Heart right ventricle (tissue), 16 donors: ENCODE data around the gene C11orf86. TPM values are rescaled to one million over a fixed set of nuclear protein-coding genes. Genes with fewer than 3 reads are reported as not detected.

ENCODE experiments used
- ATAC-seq, 8 donors: fragments of 200-7000 bp; cut with Tn5 transposase; one replicate each; pipeline ENCODE4 v1.9.1; 2020; ENCODE audit warnings: mild to moderate bottlenecking in 8 of 8, moderate library complexity in 8 of 8, moderate number of reproducible peaks in 1 of 8
- DNase-seq, 2 donors: peaks; one replicate each; pipeline ENCODE4 v3.0.0-alpha.2; 2020
- H3K27ac ChIP-seq, 10 donors: fragments of 200-600 bp; sonication (generic) in 2 of 10; one replicate each; pipeline versions ENCODE4 v1.5.0 to v1.8.0; 2020 to 2022; ENCODE audit warnings: mild to moderate bottlenecking in 3 of 10
- H3K27me3 ChIP-seq, 7 donors: fragments of 200-600 bp; one replicate each; pipeline ENCODE4 v1.8.0; 2021 to 2022; ENCODE audit warnings: mild to moderate bottlenecking in 2 of 7
- H3K36me3 ChIP-seq, 9 donors: fragments of 200-600 bp; sonication (generic) in 1 of 9; one replicate each; pipeline versions ENCODE4 v1.5.0 to v1.8.0; 2020 to 2022; ENCODE audit warnings: mild to moderate bottlenecking in 2 of 9
- H3K4me1 ChIP-seq, 9 donors: fragments of 200-600 bp; sonication (generic) in 1 of 9; one replicate each; pipeline versions ENCODE4 v1.5.0 to v1.8.0; 2020 to 2022; ENCODE audit warnings: mild to moderate bottlenecking in 4 of 9
- H3K4me3 ChIP-seq, 10 donors: fragments of 200-600 bp; sonication (generic) in 2 of 10; one replicate each; pipeline versions ENCODE4 v1.5.0 to v1.8.0; 2020 to 2022; ENCODE audit warnings: mild to moderate bottlenecking in 7 of 10, moderate library complexity in 2 of 10
- H3K9me3 ChIP-seq, 11 donors: fragments of 200-600 bp in 10 of 11; sonication (generic) in 2 of 11; one replicate each; pipeline versions ENCODE4 v1.5.0 to v1.8.0; 2013 to 2022; ENCODE audit warnings: mild to moderate bottlenecking in 2 of 11, control low read depth in 1 of 11, moderate library complexity in 1 of 11
- WGBS, 2 donors: extraction: QIAGEN DNeasy Blood & Tissue Kit; methylation state at CpG; one replicate each; pipeline ENCODE4 v1.1.7; 2013; ENCODE audit warnings: inconsistent platforms in 1 of 2; 5-methylcytosine and 5-hydroxymethylcytosine counted together
- intact Hi-C, 10 donors: fragments of 100-400 bp; cut with DNase I; formaldehyde crosslinking; loops; one replicate each; pipeline versions ENCODE4 v1.11.1 to v1.14.2; 2022
- microRNA-seq, 2 donors: library from miRNA; unstranded; fragments of <30 nt; microRNA quantifications; one replicate each; pipeline ENCODE4 v1.2.0, GENCODE V29; 2021
- polyA plus RNA-seq, 2 donors: library from polyadenylated mRNA; stranded (reverse); fragments of 200-250 nt; gene quantifications; one replicate each; pipeline ENCODE4 v1.2.3, GENCODE V29; 2013
- total RNA-seq, 10 donors: library from RNA; stranded (reverse); fragmentation: NEBNext Ultra II Directional in 3 of 10; extraction: Animal tissue kit (Norgen Biotek cat#: 25700) in 3 of 10; gene quantifications; one replicate each; pipeline versions ENCODE4 v1.2.1 to v1.2.4, GENCODE V29; 2021 to 2023
- TF ChIP-seq, protein P1 (sequence below), 9 donors: fragments of 200-600 bp; sonication (generic) in 2 of 9; IDR thresholded peaks; one replicate each; pipeline versions ENCODE4 v1.5.0 to v1.8.0; 2021 to 2022; ENCODE audit warnings: antibody characterized with exemption in 9 of 9, mild to moderate bottlenecking in 5 of 9, moderate library complexity in 1 of 9
- donor health status: Arrhythmogenic right ventricular cardiomyopathy.
- donor health status: ischemic (EF 13 %, LVEDD 7.1; RV severe dilation, severe dysfunction).
- donor health status: healthy with polysubstance abuse.
- donor health status: DM: no; HTN: yes; CAD: no.
- donor health status: DM: no; HTN: no; CAD: no.
- donor health status: ischemic (EF 25% LVEDD 6.9; RV normal size, moderate dysfunction).
- donor health status: ischemic (EF 25% LVEDD 5.7; RV mildly dilated, moderate dysfunction).
- donor health status: healthy.
- donor health status: DM: yes; HTN: yes; CAD: no.
- donor health status: Ischemic cardiomyopathy.
- donor health status: ischemic (EF 35%, LVEDD 5.7; RV mildly dilated, moderate dysfunction).
- donor health status: nonischemic (EF 11% LVEDD 7.7; RV severe dilation, severe dysfunction).
- donor health status: DM: yes; HTN: yes; CAD: no.
- donor health status: PGD.
- donor health status: ischemic (EF 29% LVEDD 5.4; RV normal size, mild dysfunction).
- donor health status: nonischemic (EF 23%, LVEDD 6.1; RV moderate dilation, normal function).

The C11orf86 gene
- total and polyA plus RNA-seq, 12 donors = not detected

DNA sequence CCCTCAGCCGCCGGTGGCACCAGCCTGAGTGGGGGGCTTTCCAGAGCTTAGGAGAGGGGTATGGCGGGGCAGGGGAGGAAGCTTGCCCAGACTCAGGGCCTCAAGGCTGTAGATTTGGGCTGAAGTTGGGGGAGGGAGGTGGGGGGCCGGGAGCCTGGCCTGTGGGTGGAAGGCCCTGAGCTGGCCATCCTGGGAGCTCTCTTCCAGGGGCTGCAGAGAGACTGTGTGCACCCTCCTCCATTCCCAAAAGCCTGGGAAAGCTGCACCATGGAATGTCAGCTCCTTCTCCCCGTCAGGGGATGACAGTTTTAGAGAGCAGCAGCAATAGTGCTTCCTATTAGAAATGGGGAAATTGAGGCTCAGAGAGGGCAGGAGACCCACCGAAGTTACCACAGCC is 48.9 kb downstream of the C11orf86 start:
- no peak for DNase-seq
- WGBS, 2 donors = 42 to 46% methylated on average over 6 of the region's 6 CpGs
- H3K9me3 ChIP-seq = no peaks in the 10 kb centered on the region
- peaks cover 0 to 52% (median 29%) of the 10 kb centered on the region in 7 donors for H3K27me3 ChIP-seq
- TF ChIP-seq, protein P1, sequence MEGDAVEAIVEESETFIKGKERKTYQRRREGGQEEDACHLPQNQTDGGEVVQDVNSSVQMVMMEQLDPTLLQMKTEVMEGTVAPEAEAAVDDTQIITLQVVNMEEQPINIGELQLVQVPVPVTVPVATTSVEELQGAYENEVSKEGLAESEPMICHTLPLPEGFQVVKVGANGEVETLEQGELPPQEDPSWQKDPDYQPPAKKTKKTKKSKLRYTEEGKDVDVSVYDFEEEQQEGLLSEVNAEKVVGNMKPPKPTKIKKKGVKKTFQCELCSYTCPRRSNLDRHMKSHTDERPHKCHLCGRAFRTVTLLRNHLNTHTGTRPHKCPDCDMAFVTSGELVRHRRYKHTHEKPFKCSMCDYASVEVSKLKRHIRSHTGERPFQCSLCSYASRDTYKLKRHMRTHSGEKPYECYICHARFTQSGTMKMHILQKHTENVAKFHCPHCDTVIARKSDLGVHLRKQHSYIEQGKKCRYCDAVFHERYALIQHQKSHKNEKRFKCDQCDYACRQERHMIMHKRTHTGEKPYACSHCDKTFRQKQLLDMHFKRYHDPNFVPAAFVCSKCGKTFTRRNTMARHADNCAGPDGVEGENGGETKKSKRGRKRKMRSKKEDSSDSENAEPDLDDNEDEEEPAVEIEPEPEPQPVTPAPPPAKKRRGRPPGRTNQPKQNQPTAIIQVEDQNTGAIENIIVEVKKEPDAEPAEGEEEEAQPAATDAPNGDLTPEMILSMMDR (IDR thresholded peaks at IDR 0.05) = no peak
- peak in 1 of 8 donors; percentile 10 for ATAC-seq
- H3K27ac ChIP-seq = no peak overlapping the region
- intact Hi-C loops = no loop called here
- peak overlapping the region in 5 of 10 donors; percentile 40 to 52 (median 49) for H3K4me3 ChIP-seq
- peaks cover 5 to 21% (median 11%) of the 10 kb centered on the region in 9 donors for H3K4me1 ChIP-seq
- no peaks in the 10 kb centered on the region for H3K36me3 ChIP-seq

DNA sequence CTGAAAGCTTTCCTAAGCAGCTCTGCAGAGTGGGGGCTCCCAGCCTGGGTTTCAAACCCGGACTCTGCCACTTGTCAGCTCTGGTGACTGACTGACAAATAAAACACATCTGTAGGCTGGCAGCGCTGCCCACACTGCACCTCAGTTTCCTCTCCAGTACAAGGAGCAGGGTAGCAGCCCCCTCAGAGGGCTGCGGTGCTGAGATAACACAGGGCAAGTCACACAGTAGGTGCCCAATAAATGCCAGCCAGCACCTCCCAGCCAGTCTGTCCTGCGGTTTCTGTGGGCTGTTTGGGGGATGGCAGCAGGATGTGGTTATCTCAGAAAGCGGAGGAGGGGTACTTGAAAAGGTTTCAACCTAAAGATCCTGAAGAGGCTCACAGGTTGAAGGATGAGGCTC is 49.3 kb downstream of the C11orf86 start:
- ATAC-seq (no peak), DNase-seq (no peak)
- intact Hi-C loops = no loop called here
- Histone ChIP-seq H3K36me3 (no peaks in the 10 kb centered on the region), H3K9me3 (no peaks in the 10 kb centered on the region), H3K27ac (no peak overlapping the region), H3K27me3 (peaks cover 0 to 52% (median 29%) of the 10 kb centered on the region in 7 donors), H3K4me3 (no peak overlapping the region), H3K4me1 (peaks cover 5 to 21% (median 11%) of the 10 kb centered on the region in 9 donors)
- WGBS, 2 donors = 77 to 79% methylated on average over 5 of the region's 5 CpGs
- TF ChIP-seq, protein P1 (IDR thresholded peaks at IDR 0.05) = no peak

DNA sequence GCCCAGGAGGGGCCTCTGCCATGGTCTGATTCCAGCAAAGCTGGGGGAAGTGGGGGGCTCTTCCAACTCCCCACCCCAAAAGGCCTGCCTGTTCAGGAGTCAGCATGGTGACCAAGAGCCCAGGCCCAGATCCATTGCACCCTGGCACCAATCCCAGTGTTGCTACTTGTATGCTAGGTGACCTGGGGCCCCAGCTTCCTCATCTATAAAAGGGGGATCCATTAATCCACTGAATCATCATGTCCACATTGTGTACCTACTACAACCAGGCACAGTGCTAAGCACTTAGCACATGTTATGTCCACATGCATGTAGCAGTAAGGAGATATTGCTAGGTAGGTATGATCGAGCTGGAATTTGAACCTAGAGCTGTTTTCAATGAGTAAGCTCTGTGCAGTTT is 49.9 kb downstream of the C11orf86 start:
- ATAC-seq = no peak
- WGBS, 2 donors = 83 to 86% methylated on average over 1 of the region's 1 CpG

DNA sequence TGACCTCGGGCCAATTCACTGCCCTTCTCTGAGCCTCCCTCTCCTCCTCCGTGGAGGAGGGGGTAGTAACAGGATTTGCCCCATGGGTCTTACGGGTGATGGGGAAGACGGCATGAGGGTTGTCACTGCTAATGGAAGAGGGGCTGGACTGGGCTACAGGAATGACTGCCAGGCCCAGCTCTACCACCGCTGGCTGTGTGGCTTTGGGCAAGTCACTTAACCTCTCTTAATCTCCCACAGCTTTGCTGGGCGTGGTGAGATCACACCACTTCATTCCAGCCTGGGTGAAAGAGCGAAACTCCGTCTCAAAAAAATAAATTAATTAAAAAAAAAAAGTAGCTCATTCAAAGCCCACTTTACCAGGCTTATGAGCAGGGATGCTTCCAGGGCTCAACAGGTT is 50.6 kb downstream of the C11orf86 start:
- no peak for ATAC-seq
- no peak for DNase-seq
- Histone ChIP-seq H3K27ac (no peak overlapping the region), H3K9me3 (no peaks in the 10 kb centered on the region), H3K4me1 (peaks cover 5 to 21% (median 11%) of the 10 kb centered on the region in 9 donors), H3K27me3 (peaks cover 0 to 52% (median 29%) of the 10 kb centered on the region in 7 donors), H3K36me3 (no peaks in the 10 kb centered on the region), H3K4me3 (no peak overlapping the region)
- intact Hi-C loops = no loop called here
- TF ChIP-seq, protein P1 (IDR thresholded peaks at IDR 0.05) = no peak
- 84 to 88% methylated on average over 8 of the region's 8 CpGs for WGBS, 2 donors

More for the DNA sequence above, 49.9 kb downstream of the C11orf86 start:
- H3K27me3 ChIP-seq = peaks cover 0 to 52% (median 29%) of the 10 kb centered on the region in 7 donors
- peaks cover 5 to 21% (median 11%) of the 10 kb centered on the region in 9 donors for H3K4me1 ChIP-seq
- DNase-seq = no peak
- intact Hi-C loops = no loop called here
- no peaks in the 10 kb centered on the region for H3K9me3 ChIP-seq
- H3K4me3 ChIP-seq = no peak overlapping the region
- H3K36me3 ChIP-seq = no peaks in the 10 kb centered on the region
- TF ChIP-seq, protein P1 (IDR thresholded peaks at IDR 0.05) = no peak
- no peak overlapping the region for H3K27ac ChIP-seq

Small RNA genes within 50 kb of the gene (microRNA-seq; reads per million reads assigned to microRNA genes)
- gene MIR3163 = 0 to 0.51 reads per million in 2 donors

Other genes starting within 250 kb of the C11orf86 start
- 1 to 10 TPM in 6 of 10 donors, under 1 TPM in 4; 0.23 to 2.3 (median 1.3) TPM for gene SPTBN2, start 246.1 kb upstream of the C11orf86 start, total RNA-seq
- under 1 TPM; 0.88 to 0.90 TPM for gene SPTBN2, start 246.1 kb upstream of the C11orf86 start, polyA plus RNA-seq
- gene RCE1, start 131.9 kb upstream of the C11orf86 start, total RNA-seq = 1 to 10 TPM; 2.5 to 7.5 (median 4.9) TPM
- 1 to 10 TPM; 3.4 to 9.2 TPM for gene RCE1, start 131.9 kb upstream of the C11orf86 start, polyA plus RNA-seq
- 10 to 100 TPM in 9 of 10 donors, 1 to 10 TPM in 1; 9.1 to 20.7 (median 13.6) TPM for gene LRFN4, start 118.2 kb upstream of the C11orf86 start, total RNA-seq
- gene LRFN4, start 118.2 kb upstream of the C11orf86 start, polyA plus RNA-seq = 10 to 100 TPM; 13.7 to 33.1 TPM
- gene PC, start 16.9 kb upstream of the C11orf86 start, total RNA-seq = 10 to 100 TPM in 7 of 10 donors, 1 to 10 TPM in 3; 6.8 to 18.5 (median 11.0) TPM
- 10 to 100 TPM; 13.2 to 26.0 TPM for gene PC, start 16.9 kb upstream of the C11orf86 start, polyA plus RNA-seq
- under 1 TPM in 9 of 10 donors, not detected in 1; 0.12 to 0.78 (median 0.23) TPM for gene SYT12, start 47.8 kb downstream of the C11orf86 start, total RNA-seq
- gene SYT12, start 47.8 kb downstream of the C11orf86 start, polyA plus RNA-seq = under 1 TPM in 1 of 2 donors, not detected in 1; 0.33 TPM
- gene RHOD, start 81.5 kb downstream of the C11orf86 start, total RNA-seq = 100 to 1,000 TPM in 1 of 10 donors, 10 to 100 TPM in 9; 21.9 to 103 (median 29.5) TPM
- 10 to 100 TPM; 76.0 to 98.8 TPM for gene RHOD, start 81.5 kb downstream of the C11orf86 start, polyA plus RNA-seq
- 10 to 100 TPM; 31.3 to 45.7 (median 37.5) TPM for gene KDM2A, start 144.0 kb downstream of the C11orf86 start, total RNA-seq
- gene KDM2A, start 144.0 kb downstream of the C11orf86 start, polyA plus RNA-seq = 10 to 100 TPM; 16.5 to 29.5 TPM